HT1080 (cell line): ENCODE results near the gene GCG. TPM values are rescaled to one million over a fixed set of nuclear protein-coding genes. Genes with fewer than 3 reads are reported as not detected.

Source experiments
- DNase-seq: peaks from one replicate; pipeline ENCODE4 v3.0.0-alpha.2; 2015; ENCODE audit warnings: low read depth
- total RNA-seq: library from RNA; depleted of rRNA; stranded (reverse); fragments of >200 nt; shearing (Covaris generic); gene quantifications from 2 replicates; pipeline ENCODE4 v1.2.3, GENCODE V29; 2014

GCG gene
- total RNA-seq, 1 experiment from 2014 or later, result 0.16 TPM

DNA sequence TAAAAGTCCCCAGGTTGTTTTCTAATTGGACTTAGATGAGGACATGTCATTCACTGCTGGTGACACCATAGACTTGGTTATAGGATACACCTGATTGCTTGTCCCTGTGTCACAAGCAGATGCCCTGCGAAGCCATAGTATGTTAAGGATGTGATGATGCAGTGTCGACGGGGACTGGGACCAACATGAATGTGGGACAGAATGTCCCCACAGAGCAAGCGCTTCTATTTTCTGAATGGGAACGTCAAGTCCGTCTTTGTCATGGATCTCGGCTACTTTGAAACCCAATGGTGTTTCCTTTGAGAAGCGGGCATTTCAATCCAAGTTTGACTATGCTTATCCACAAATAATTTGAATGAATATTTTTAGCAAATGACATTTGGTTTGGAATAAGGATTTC is 2.1 kb downstream of the GCG start:
- DNase-seq, result no peak

DNA sequence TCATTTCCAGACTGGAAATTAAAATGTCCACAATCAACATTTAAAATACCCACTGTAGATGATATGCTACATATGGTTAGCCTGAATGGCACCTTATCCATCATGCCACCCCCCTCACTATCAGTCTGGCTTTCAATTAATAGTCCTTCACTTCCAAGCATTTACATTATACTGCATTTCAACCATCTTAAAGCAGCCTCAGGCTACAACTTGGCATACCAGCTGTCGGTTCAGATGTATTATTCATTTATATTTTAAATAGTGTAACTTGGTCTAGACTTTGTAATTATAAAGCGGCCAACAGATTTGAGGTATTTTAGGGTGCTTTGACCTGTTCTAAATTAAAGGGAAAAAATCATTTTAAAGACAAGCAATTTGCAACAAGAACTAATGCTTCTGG is 2.6 kb downstream of the GCG start:
- no peak for DNase-seq

DNA sequence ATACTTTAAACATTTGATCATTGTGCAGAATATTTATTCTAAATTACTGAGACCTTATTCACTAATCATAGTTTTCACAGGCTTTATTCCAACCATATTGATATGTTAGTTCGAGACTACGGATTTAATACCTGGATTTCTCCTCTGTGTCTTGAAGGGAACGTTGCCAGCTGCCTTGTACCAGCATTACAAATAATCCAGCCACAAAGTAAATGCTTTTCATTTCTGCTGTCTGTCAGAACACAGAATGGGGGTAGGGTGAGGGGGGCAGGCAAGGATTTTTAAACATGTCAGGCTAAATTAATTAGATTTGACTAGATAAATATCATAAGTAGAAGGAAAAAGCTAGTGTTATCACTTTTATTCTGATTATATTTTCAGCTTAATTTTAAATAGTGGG is 3.1 kb downstream of the GCG start:
- DNase-seq, result no peak

- DNase-seq, result no peak
Measured at GRCh38 chr2:162143969-162144368, 8.1 kb downstream of the GCG start.

DNA sequence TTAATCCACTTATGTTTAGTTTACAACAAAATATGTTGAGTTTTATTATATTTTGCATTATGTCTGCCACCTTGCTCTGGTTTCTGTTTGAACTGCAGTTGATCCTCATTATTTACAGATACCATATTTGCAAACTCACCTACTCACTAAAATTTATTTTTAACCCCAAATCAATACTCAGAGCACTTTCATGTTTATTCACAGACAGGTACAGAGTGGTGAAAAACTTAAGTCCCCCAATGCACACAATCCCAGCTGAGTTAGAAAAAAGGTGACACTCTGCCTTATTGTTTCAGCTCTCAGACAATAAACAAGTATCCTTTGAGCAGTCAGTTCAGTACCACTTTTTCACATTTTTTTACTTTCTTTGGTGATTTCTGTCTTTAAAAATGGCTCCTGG is 13.7 kb downstream of the GCG start:
- DNase-seq, result no peak

DNA sequence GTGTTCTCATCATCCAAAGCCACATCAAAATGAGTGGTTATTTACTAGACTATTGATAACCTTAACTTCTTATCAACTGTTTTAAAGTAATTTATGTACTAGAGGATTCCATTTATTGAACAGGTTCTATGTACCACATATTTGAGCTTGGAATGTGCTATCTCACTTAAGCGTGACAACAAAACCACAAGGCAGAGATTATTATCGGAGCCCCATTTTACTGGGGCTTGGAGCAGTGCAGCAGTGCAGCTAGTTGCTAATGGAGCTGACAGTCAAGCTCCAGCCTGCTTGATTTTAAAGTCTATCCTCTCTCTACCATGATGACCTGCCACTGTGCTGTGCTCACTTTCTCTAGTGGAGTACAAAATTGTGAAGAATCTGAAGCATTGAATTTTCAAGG is 24.6 kb downstream of the GCG start:
- no peak for DNase-seq

- DNase-seq, result no peak
Measured at GRCh38 chr2:162126527-162126926, 25.5 kb downstream of the GCG start.

DNA sequence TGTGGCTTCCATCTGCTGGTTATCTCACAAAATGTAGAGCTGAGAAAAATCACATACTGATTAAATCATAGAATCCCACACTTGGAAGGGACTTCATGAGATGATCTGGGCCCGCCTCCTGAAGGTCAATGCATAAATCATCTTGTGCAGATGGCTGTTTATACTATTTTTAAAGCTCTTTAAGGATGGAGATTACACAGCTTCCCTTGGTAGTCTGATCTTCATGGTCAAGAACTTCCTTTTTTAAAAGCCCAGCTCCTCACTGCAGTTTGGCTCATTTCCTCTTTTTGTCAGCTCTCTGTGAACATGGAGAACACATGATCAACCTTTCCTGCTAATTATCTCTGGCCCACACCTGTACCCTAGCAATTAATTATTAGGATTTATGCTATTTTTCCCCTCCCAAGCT is 25.9 kb downstream of the GCG start:
- DNase-seq, result no peak

GRCh38 chr2:162125138-162125537 is 26.9 kb downstream of the GCG start:
- no peak for DNase-seq

- DNase-seq, result peak; percentile 32
Measured at GRCh38 chr2:162123806-162124758, 28.0 kb downstream of the GCG start.

GRCh38 chr2:162118166-162119031 is 33.6 kb downstream of the GCG start:
- peak; percentile 83 for DNase-seq

DNA sequence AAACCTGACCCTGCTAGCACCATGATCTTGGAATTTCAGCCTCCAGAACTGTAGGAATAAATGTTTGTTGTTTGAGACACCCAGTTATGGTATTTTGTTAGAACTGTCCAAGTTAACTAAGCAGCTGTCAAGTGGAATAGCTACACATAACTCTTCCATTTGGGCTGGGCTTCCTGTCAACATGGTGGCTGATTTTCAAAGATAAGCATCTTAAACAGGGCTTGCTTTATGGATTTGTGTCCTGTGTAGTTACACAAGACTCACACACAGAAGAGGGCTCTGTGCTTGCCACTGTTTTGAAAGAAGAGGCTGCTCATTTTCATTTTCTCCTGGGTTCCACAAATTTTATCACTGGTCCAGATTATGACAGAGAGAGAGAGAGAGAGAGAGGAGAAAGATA is 35.7 kb downstream of the GCG start:
- DNase-seq, result no peak

GRCh38 chr2:162115076-162115475 is 37.0 kb downstream of the GCG start:
- DNase-seq, result no peak

- DNase-seq, result no peak
Measured at GRCh38 chr2:162114271-162114670, 37.8 kb downstream of the GCG start.

GRCh38 chr2:162113776-162114168 is 38.3 kb downstream of the GCG start:
- peak; percentile 50 for DNase-seq

DNA sequence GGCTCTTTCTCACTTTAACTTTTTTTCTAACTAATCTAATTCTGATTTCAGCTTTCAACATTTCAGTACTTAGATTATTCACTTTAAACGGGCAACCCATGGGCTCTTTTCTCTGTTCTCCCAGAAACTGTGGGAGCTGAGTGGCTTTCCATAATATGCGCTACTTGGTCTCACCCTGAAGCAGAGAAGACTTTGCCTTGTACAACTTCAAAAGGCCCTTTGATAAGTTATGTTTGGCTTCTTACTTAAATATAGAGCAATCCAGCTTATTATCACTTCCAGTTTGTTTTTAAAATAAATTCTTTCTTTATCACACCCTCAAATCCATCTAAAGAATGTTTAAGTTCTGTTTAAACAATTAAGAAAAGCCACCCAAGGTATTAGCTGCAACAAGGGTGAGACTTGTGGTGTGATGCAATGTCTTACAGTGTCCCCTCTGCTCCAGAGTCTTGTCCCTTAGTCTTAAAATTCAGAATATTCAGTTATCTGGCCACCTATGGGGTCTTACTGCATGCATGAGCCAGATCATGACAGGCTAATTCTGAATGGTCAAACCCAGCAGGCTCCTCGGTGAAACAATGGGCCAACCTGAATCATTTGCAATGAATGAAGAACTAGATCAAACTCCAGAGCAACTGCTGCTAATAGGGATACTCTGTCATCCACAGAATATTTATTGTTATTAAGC is 38.8 kb downstream of the GCG start:
- DNase-seq, result no peak

DNA sequence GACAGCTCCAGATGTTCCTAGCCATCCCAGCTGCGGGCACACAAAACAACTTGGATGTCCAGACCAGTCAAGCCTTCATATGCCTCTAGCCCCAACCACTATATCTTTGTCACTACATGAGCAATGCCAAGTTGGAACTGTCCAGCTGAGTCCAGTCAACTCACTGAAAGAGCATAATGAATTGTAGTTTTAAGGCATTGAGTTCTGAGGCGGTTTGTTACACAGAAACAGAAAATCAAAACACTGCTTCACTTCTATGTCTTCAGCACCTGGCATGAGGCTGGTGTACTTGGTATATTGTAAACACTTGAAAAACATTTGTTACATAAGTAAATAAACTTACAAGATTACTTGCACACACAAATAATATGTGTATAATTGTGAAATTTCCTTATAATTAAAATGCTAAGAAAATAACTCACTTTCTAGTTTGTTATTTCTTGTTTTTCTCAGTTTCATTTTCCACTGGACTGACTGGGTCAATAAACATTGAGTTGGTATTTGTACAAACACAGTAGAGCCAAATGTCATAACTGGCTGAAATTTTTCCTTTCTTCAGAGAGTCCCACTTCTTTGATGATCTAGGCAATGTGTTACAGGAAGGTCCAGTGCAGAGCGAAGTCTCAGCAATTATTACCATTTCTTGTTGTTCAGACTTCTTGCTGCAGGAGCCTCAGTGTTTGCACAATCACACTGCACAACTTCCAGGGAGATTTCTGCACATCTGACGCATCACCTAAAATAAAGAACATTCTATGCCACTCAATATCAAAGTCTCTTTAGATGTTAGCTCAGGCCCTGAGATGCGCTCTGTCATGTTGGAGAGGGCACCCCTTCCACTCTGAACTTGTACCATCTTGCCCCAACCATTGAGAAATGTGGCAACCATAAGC is 39.8 kb downstream of the GCG start:
- no peak for DNase-seq

- DNase-seq, result no peak
Measured at GRCh38 chr2:162107361-162107901, 44.6 kb downstream of the GCG start.

GRCh38 chr2:162106746-162107145 is 45.3 kb downstream of the GCG start:
- DNase-seq, result no peak

DNA sequence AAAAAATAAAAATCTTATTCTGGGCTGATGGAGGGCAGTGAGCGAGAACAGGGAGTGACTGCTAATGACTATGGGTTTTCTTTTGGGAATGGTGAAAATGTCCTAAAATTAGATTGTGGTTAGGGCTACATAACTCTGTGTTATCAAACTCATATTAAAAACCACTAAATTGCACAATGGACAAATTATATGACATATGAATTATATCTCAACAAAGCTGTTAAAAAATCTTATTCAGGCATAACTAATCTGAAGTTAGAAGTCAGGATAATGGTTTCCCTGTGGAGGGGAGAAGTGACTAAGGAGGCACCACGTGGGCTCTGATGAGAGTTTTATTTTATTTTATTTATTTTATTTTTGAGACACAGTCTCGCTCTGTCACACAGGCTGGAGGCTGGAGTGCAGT is 45.9 kb downstream of the GCG start:
- no peak for DNase-seq
